ENCODE results near the gene C16orf46.

The C16orf46 gene

GRCh38 chr16:81066681-81067080 lies 10.4 kb downstream of the C16orf46 start:
- Histone ChIP-seq H3K4me3 (replicated peaks; ENCODE audit: low read depth, low read length) (no peak overlapping the region), H3K36me3 (ENCODE audit: control insufficient read depth, insufficient read depth, low read length) (no peaks in the 10 kb centered on the region), H3K27me3 (replicated peaks; ENCODE audit: control insufficient read depth, insufficient read depth, low read length) (no peaks in the 10 kb centered on the region)
- TF ChIP-seq CTCF (IDR thresholded peaks at IDR 0.05; ENCODE audit: insufficient read depth, low read length, poor library complexity, severe bottlenecking) = no peak
- DNase-seq (ENCODE audit: extremely low read depth, insufficient read length) = no peak

GRCh38 chr16:81061871-81062608 lies 15.0 kb downstream of the C16orf46 start:
- no peaks in the 10 kb centered on the region for H3K36me3 ChIP-seq (ENCODE audit: control insufficient read depth, insufficient read depth, low read length)
- DNase-seq (ENCODE audit: extremely low read depth, insufficient read length) = no peak
- no peak overlapping the region for H3K4me3 ChIP-seq (replicated peaks; ENCODE audit: low read depth, low read length)
- peak; percentile 1 for TF ChIP-seq CTCF (IDR thresholded peaks at IDR 0.05; ENCODE audit: insufficient read depth, low read length, poor library complexity, severe bottlenecking)
- no peaks in the 10 kb centered on the region for H3K27me3 ChIP-seq (replicated peaks; ENCODE audit: control insufficient read depth, insufficient read depth, low read length)

GRCh38 chr16:81061307-81061640 lies 15.8 kb downstream of the C16orf46 start:
- no peak for TF ChIP-seq CTCF (IDR thresholded peaks at IDR 0.05; ENCODE audit: insufficient read depth, low read length, poor library complexity, severe bottlenecking)
- no peak for DNase-seq (ENCODE audit: extremely low read depth, insufficient read length)
- no peaks in the 10 kb centered on the region for H3K27me3 ChIP-seq (replicated peaks; ENCODE audit: control insufficient read depth, insufficient read depth, low read length)

GRCh38 chr16:81060576-81061306 lies 16.3 kb downstream of the C16orf46 start:
- Histone ChIP-seq H3K27me3 (replicated peaks; ENCODE audit: control insufficient read depth, insufficient read depth, low read length) (no peaks in the 10 kb centered on the region), H3K36me3 (ENCODE audit: control insufficient read depth, insufficient read depth, low read length) (no peaks in the 10 kb centered on the region), H3K4me3 (replicated peaks; ENCODE audit: low read depth, low read length) (no peak overlapping the region)
- DNase-seq (ENCODE audit: extremely low read depth, insufficient read length) = no peak
- no peak for TF ChIP-seq CTCF (IDR thresholded peaks at IDR 0.05; ENCODE audit: insufficient read depth, low read length, poor library complexity, severe bottlenecking)

More at GRCh38 chr16:81061307-81061640, 15.8 kb downstream of the C16orf46 start:
- Histone ChIP-seq H3K4me3 (replicated peaks; ENCODE audit: low read depth, low read length) (no peak overlapping the region), H3K36me3 (ENCODE audit: control insufficient read depth, insufficient read depth, low read length) (no peaks in the 10 kb centered on the region)

DNA sequence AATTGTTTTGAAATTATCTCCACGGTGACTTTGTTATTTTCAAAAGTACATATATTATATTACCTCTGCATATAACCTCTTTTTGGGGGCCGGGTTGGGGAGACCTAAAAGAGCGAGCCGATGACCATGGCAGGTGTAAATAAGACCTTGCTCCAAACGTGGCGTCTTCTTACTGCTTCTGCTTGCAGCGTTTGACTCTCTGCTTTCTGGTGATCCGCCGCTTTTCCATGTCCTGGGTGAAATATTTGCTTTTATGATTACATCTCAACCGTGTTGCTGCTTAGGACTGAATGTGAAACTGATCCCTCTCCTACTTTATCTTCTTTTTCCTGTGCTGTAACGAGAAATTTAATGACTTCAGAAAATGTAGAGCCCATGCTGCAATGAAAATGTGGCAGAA lies 23.3 kb downstream of the C16orf46 start:
- TF ChIP-seq CTCF (IDR thresholded peaks at IDR 0.05; ENCODE audit: insufficient read depth, low read length, poor library complexity, severe bottlenecking) = no peak
- DNase-seq (ENCODE audit: extremely low read depth, insufficient read length) = no peak
- H3K27me3 ChIP-seq (replicated peaks; ENCODE audit: control insufficient read depth, insufficient read depth, low read length) = no peaks in the 10 kb centered on the region
- H3K4me3 ChIP-seq (replicated peaks; ENCODE audit: low read depth, low read length) = no peak overlapping the region
- H3K36me3 ChIP-seq (ENCODE audit: control insufficient read depth, insufficient read depth, low read length) = no peaks in the 10 kb centered on the region
